Small intestine (tissue), 7 donors: Measurements from ENCODE around the gene ELP2. TPM values are rescaled to one million over a fixed set of nuclear protein-coding genes. Genes with fewer than 3 reads are reported as not detected.
"Not testable (repeated sequence)": the region's sequence is repeated elsewhere in the genome, so short reads cannot be mapped to it uniquely, and the experiment has no call there.

Experiments
- DNase-seq, 2 donors: peaks; one replicate each; pipeline versions ENCODE4 v3.0.0 to v3.0.0-alpha.2; 2013
- FAIRE-seq: peaks from 2 replicates; lab custom pipeline; 2012; peaks lifted over from hg19 to GRCh38; lab: Jason Lieb, UNC
- H3K27ac ChIP-seq, 3 donors: one replicate each; pipeline ENCODE4 v1.5.1; 2013; ENCODE audit warnings: low read length in 2 of 3, mild to moderate bottlenecking in 2 of 3, control low read depth in 1 of 3, inconsistent platforms in 1 of 3, low read depth in 1 of 3, moderate library complexity in 1 of 3
- H3K27me3 ChIP-seq, 3 donors: one replicate each; pipeline ENCODE4 v1.6.1; 2013; ENCODE audit warnings: low read length in 3 of 3, inconsistent platforms in 1 of 3; ENCODE audit not compliant: control insufficient read depth in 3 of 3, insufficient read depth in 3 of 3
- H3K36me3 ChIP-seq, 3 donors: one replicate each; pipeline ENCODE4 v1.6.1; 2013; ENCODE audit warnings: low read length in 3 of 3, inconsistent platforms in 1 of 3, low read depth in 1 of 3, mild to moderate bottlenecking in 1 of 3, moderate library complexity in 1 of 3; ENCODE audit not compliant: control insufficient read depth in 3 of 3, insufficient read depth in 2 of 3
- H3K4me1 ChIP-seq, 3 donors: one replicate each; pipeline ENCODE4 v1.6.1; 2013; ENCODE audit warnings: low read length in 2 of 3, inconsistent platforms in 1 of 3, low read depth in 1 of 3, mild to moderate bottlenecking in 1 of 3, moderate library complexity in 1 of 3; ENCODE audit not compliant: control insufficient read depth in 3 of 3, insufficient read depth in 2 of 3
- H3K4me3 ChIP-seq, 3 donors: one replicate each; pipeline ENCODE4 v1.5.1; 2013; ENCODE audit warnings: low read length in 3 of 3, control low read depth in 1 of 3, inconsistent platforms in 1 of 3, low read depth in 1 of 3, mild to moderate bottlenecking in 1 of 3, moderate library complexity in 1 of 3
- H3K9me3 ChIP-seq, 2 donors: one replicate each; pipeline ENCODE4 v1.6.1; 2013; ENCODE audit warnings: low read depth in 1 of 2, low read length in 1 of 2; ENCODE audit not compliant: control insufficient read depth in 2 of 2, insufficient read depth in 1 of 2
- WGBS, 3 donors: extraction: QIAGEN DNeasy Blood & Tissue Kit; methylation state at CpG; one replicate each; pipeline ENCODE4 v1.1.7; 2013; 5-methylcytosine and 5-hydroxymethylcytosine counted together
- polyA plus RNA-seq, 4 donors: library from polyadenylated mRNA; stranded (reverse) in 3 of 4; unstranded in 1 of 4; fragments of 200-250 nt in 3 of 4; fragments of 120-200 nt in 1 of 4; gene quantifications; one replicate each; pipeline versions ENCODE4 v1.2.1 to v1.2.3, GENCODE V29; 2013
- donor health status: healthy with polysubstance abuse.
- donor health status: control.
- donor health status: control.
- donor health status: Bipolar disorder and iron deficiency.
- donor health status: healthy.

The ELP2 gene
- polyA plus RNA-seq, 4 donors = 30.2 to 93.4 (median 31.7) TPM

DNA sequence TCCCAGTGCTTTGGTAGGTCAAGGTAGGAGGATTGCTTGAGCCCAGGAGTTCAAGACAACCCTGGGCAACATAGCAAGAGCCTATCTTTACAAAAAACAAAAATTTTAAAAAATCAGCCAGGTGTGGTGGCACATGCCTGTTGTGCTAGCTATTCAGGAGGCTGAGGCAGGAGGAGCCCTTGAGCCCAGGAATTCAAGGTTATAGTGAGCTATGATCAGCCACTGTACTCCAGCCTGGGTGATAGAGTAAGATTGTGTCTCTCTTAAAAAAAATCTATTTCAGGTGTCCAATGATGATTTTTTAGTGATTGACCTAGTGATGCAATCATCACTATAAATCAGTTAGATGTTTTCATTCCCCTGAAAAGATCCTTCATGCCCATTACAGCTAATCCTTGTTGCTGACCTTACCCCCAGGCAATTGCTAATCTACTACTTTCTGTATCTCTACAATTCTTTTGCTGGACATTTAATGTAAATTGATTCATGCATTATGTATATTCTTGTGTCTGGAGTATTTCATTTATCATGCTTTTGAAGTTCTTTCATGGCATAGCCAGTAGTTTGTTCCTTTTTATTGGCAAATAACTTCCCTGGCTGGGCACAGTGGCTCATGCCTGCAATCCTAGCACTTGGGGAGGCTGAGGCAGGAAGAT, 67.9 kb downstream of the ELP2 start:
- DNase-seq (no peak), FAIRE-seq (no peak)
- H3K27ac ChIP-seq = no peak overlapping the region
- H3K9me3 ChIP-seq = no peaks in the 10 kb centered on the region
- no peak overlapping the region for H3K4me3 ChIP-seq
- H3K4me1 ChIP-seq = peaks cover 0 to 19% (median 4%) of the 10 kb centered on the region in 3 donors
- H3K27me3 ChIP-seq = no peaks in the 10 kb centered on the region
- H3K36me3 ChIP-seq = peaks cover 0 to 4% (median 0%) of the 10 kb centered on the region in 3 donors

DNA sequence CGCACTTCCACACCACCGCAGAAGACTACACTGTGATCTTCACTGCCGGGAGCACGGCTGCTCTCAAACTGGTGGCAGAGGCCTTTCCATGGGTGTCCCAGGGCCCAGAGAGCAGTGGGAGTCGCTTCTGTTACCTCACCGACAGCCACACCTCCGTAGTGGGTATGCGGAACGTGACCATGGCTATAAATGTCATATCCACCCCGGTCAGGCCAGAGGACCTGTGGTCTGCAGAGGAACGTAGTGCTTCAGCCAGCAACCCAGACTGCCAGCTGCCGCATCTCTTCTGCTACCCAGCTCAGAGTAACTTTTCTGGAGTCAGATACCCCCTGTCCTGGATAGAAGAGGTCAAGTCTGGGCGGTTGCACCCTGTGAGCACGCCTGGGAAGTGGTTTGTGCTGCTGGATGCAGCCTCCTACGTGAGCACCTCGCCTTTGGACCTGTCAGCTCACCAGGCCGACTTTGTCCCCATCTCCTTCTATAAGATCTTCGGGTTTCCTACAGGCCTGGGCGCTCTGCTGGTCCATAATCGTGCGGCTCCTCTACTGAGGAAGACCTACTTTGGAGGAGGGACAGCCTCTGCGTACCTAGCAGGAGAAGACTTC, 70.1 kb downstream of the ELP2 start:
- Histone ChIP-seq H3K4me1 (peaks cover 0 to 19% (median 4%) of the 10 kb centered on the region in 3 donors), H3K9me3 (no peaks in the 10 kb centered on the region), H3K27ac (peak overlapping the region in 1 of 3 donors; percentile 38), H3K27me3 (no peaks in the 10 kb centered on the region), H3K4me3 (no peak overlapping the region), H3K36me3 (peaks cover 3 to 5% (median 4%) of the 10 kb centered on the region in 3 donors)
- FAIRE-seq (no peak), DNase-seq (no peak)
- WGBS, 3 donors = 77 to 87% (median 81%) methylated on average over 22 of the region's 22 CpGs

DNA sequence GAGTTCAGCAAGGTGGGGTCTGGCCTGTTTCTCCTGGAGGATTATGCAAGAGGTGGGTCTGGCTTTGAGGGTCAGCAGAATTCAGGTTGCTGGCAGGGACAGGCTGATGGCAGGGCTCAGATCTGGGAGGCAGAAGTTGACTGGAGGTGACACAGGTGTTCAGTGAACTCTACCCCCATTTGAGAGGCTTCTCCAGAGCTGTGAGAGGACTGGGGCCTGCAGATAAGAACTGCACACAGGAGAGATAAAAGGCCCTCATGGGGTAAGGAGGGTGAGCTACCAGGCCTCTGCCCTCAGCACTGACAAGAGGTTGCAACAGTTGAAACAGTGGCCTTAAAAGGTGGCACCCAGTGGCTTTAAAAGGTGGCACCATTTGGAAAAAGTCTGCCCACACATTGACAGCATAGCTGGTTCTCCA, 70.7 kb downstream of the ELP2 start:
- H3K4me3 ChIP-seq = no peak overlapping the region
- no peaks in the 10 kb centered on the region for H3K27me3 ChIP-seq
- H3K4me1 ChIP-seq = peaks cover 0 to 19% (median 4%) of the 10 kb centered on the region in 3 donors
- DNase-seq = peak; percentile 53 to 72
- no peak for FAIRE-seq
- peak overlapping the region in 1 of 3 donors; percentile 38 for H3K27ac ChIP-seq
- H3K36me3 ChIP-seq = peaks cover 2 to 5% (median 4%) of the 10 kb centered on the region in 3 donors
- no peaks in the 10 kb centered on the region for H3K9me3 ChIP-seq

- peaks cover 0 to 19% (median 4%) of the 10 kb centered on the region in 3 donors for H3K4me1 ChIP-seq
- 94 to 95% (median 94%) methylated on average over 2 of the region's 2 CpGs for WGBS, 3 donors
- H3K27me3 ChIP-seq = no peaks in the 10 kb centered on the region
- no peak for DNase-seq
- no peak overlapping the region for H3K4me3 ChIP-seq
- no peak overlapping the region for H3K27ac ChIP-seq
- FAIRE-seq = no peak
- H3K36me3 ChIP-seq = peaks cover 2 to 6% (median 5%) of the 10 kb centered on the region in 3 donors
- no peaks in the 10 kb centered on the region for H3K9me3 ChIP-seq
Observed at GRCh38 chr18:36201765-36202164, 72.1 kb downstream of the ELP2 start.

DNA sequence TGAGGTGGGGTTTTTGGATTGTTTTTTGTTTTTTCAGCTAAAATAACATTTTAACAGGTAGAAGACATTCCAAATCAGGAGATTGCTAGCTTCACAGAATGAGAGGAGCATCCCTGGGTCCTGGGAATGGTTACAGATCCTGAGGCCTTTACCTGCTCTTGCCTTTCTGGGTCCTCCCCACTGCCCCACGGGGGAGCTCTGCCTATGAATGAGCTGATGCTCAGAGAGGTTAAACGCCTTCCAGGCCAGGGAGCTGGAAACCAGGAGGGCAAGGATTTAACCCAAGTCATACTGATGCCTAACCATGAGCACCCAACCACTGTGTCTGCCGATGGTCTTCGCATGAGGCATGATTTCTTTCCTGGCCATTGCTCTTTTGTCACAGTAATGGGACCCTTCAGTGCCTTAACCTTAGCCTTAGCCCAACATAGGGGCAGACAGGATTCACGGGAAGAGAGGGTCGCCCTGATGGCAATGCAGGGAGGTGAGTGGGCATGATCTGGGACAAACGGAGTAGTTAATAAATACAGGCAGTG, 73.7 kb downstream of the ELP2 start:
- FAIRE-seq = no peak
- no peak overlapping the region for H3K27ac ChIP-seq
- no peak for DNase-seq
- H3K27me3 ChIP-seq = no peaks in the 10 kb centered on the region
- WGBS, 3 donors = 82 to 89% (median 87%) methylated on average over 7 of the region's 7 CpGs
- peaks cover 0 to 19% (median 4%) of the 10 kb centered on the region in 3 donors for H3K4me1 ChIP-seq
- H3K9me3 ChIP-seq = no peaks in the 10 kb centered on the region
- peaks cover 2 to 6% (median 5%) of the 10 kb centered on the region in 3 donors for H3K36me3 ChIP-seq
- no peak overlapping the region for H3K4me3 ChIP-seq

- no peaks in the 10 kb centered on the region for H3K27me3 ChIP-seq
- H3K4me3 ChIP-seq = no peak overlapping the region
- WGBS, 3 donors = 63 to 79% (median 70%) methylated on average over 4 of the region's 4 CpGs
- peaks cover 2 to 6% (median 5%) of the 10 kb centered on the region in 3 donors for H3K36me3 ChIP-seq
- FAIRE-seq (no peak), DNase-seq (peak in 1 of 2 donors; percentile 52)
- no peaks in the 10 kb centered on the region for H3K9me3 ChIP-seq
- H3K4me1 ChIP-seq = peaks cover 0 to 10% (median 2%) of the 10 kb centered on the region in 3 donors
- H3K27ac ChIP-seq = no peak overlapping the region
Observed at GRCh38 chr18:36205166-36205565, 75.5 kb downstream of the ELP2 start.

- WGBS, 3 donors = 89 to 97% (median 89%) methylated on average over 1 of the region's 1 CpG
- no peaks in the 10 kb centered on the region for H3K9me3 ChIP-seq
- no peaks in the 10 kb centered on the region for H3K27me3 ChIP-seq
- H3K36me3 ChIP-seq = peaks cover 1 to 12% (median 5%) of the 10 kb centered on the region in 3 donors
- H3K27ac ChIP-seq = no peak overlapping the region
- H3K4me1 ChIP-seq = no peaks in the 10 kb centered on the region
- H3K4me3 ChIP-seq = no peak overlapping the region
- no peak for FAIRE-seq
- no peak for DNase-seq
Observed at GRCh38 chr18:36207303-36207702, 77.6 kb downstream of the ELP2 start.

GRCh38 chr18:36207969-36208368, 78.3 kb downstream of the ELP2 start:
- peaks cover 0 to 12% (median 2%) of the 10 kb centered on the region in 3 donors for H3K36me3 ChIP-seq
- not testable (repeated sequence) for H3K4me1 ChIP-seq, H3K9me3 ChIP-seq, DNase-seq, FAIRE-seq, H3K4me3 ChIP-seq, H3K27me3 ChIP-seq, H3K27ac ChIP-seq
- WGBS, 3 donors = 94 to 99% (median 97%) methylated on average over 2 of the region's 2 CpGs
